WTC11 (cell line): Measurements from ENCODE around the gene LCT. TPM values are rescaled to one million over a fixed set of nuclear protein-coding genes. Genes with fewer than 3 reads are reported as not detected.

ENCODE experiments used
- ATAC-seq: fragments of 200-7000 bp; cut with Tn5 transposase; 2 replicates; pipeline ENCODE4 v1.10.0; 2021; ENCODE audit warnings: mild to moderate bottlenecking, moderate library complexity
- CTCF ChIA-PET: fragments of 300-600 bp; sonication (Branson Sonifier 250); formaldehyde crosslinking; loops from one replicate; lab custom pipeline; 2021; ENCODE audit warnings: antibody characterized with exemption; lab: Charles Lee
- POLR2A ChIA-PET: fragments of 350-600 bp; sonication (Branson Sonifier 250); formaldehyde crosslinking; loops from one replicate; lab custom pipeline; 2021; ENCODE audit warnings: antibody characterized with exemption; lab: Charles Lee
- DNase-seq: peaks from one replicate; pipeline ENCODE4 v3.0.0; 2021; ENCODE audit warnings: low spot score
- H3K27ac Mint-ChIP-seq: 2 replicates; pipeline ENCODE4 v1.8.0; 2021; ENCODE audit warnings: mixed read lengths
- H3K27me3 Mint-ChIP-seq: 2 replicates; pipeline ENCODE4 v1.8.0; 2021; ENCODE audit warnings: low read depth, mild to moderate bottlenecking, moderate library complexity, mixed read lengths
- H3K36me3 Mint-ChIP-seq: 2 replicates; pipeline ENCODE4 v1.8.0; 2021; ENCODE audit warnings: mixed read lengths
- H3K4me1 Mint-ChIP-seq: 2 replicates; pipeline ENCODE4 v1.8.0; 2022; ENCODE audit warnings: mixed read lengths
- H3K4me3 Mint-ChIP-seq: 2 replicates; pipeline ENCODE4 v1.8.0; 2021; ENCODE audit warnings: mild to moderate bottlenecking, moderate library complexity, mixed read lengths
- H3K9me3 Mint-ChIP-seq: 2 replicates; pipeline ENCODE4 v1.8.0; 2021; ENCODE audit warnings: mixed read lengths
- AR ChIP-seq: fragments of 250-450 bp; sonication (Bioruptor Pico); IDR thresholded peaks from 2 replicates; pipeline ENCODE4 v1.9.0; 2021; ENCODE audit warnings: mild to moderate bottlenecking
- ATF1 ChIP-seq: sonication (generic); formaldehyde crosslinking; IDR thresholded peaks from 2 replicates; pipeline ENCODE4 v1.8.1; 2023; ENCODE audit warnings: mild to moderate bottlenecking, moderate library complexity, missing genetic modification reagents
- CREM ChIP-seq: sonication (generic); formaldehyde crosslinking; IDR thresholded peaks from 2 replicates; pipeline ENCODE4 v1.8.1; 2022; ENCODE audit warnings: mild to moderate bottlenecking, missing genetic modification reagents, moderate library complexity
- CTCF ChIP-seq: fragments of 200-600 bp; IDR thresholded peaks from 2 replicates; pipeline ENCODE4 v1.8.0; 2022; ENCODE audit warnings: antibody characterized with exemption
- ESRRA ChIP-seq: sonication (generic); formaldehyde crosslinking; IDR thresholded peaks from 2 replicates; pipeline ENCODE4 v1.8.1; 2022; ENCODE audit warnings: mild to moderate bottlenecking, missing genetic modification reagents, borderline replicate concordance
- GABPB1 ChIP-seq: sonication (generic); formaldehyde crosslinking; IDR thresholded peaks from 2 replicates; pipeline ENCODE4 v1.8.1; 2023; ENCODE audit warnings: mild to moderate bottlenecking, missing genetic modification reagents
- GTF2I ChIP-seq: fragments of 250-450 bp; sonication (Bioruptor Pico); conservative IDR thresholded peaks from 2 replicates; pipeline ENCODE4 v1.4.0; 2021; ENCODE audit warnings: mild to moderate bottlenecking
- HMGA2 ChIP-seq: fragments of 250-450 bp; sonication (Bioruptor Pico); IDR thresholded peaks from 2 replicates; pipeline ENCODE4 v1.4.0; 2021; ENCODE audit warnings: mild to moderate bottlenecking, moderate library complexity
- IRF2 ChIP-seq: sonication (generic); formaldehyde crosslinking; IDR thresholded peaks from 2 replicates; pipeline ENCODE4 v1.8.0; 2022; ENCODE audit warnings: low read depth, missing genetic modification reagents, borderline replicate concordance
- MXD4 ChIP-seq: fragments of 250-450 bp; sonication (Bioruptor Pico); IDR thresholded peaks from 2 replicates; pipeline ENCODE4 v1.8.0; 2021; ENCODE audit warnings: mild to moderate bottlenecking, moderate library complexity, borderline replicate concordance
- NR2C2 ChIP-seq: sonication (generic); formaldehyde crosslinking; IDR thresholded peaks from 2 replicates; pipeline ENCODE4 v1.8.0; 2022; ENCODE audit warnings: mild to moderate bottlenecking, missing genetic modification reagents
- SMAD3 ChIP-seq: sonication (generic); formaldehyde crosslinking; IDR thresholded peaks from 2 replicates; pipeline ENCODE4 v1.8.0; 2022; ENCODE audit warnings: missing genetic modification reagents, mild to moderate bottlenecking, borderline replicate concordance
- SMAD4 ChIP-seq: sonication (generic); formaldehyde crosslinking; IDR thresholded peaks from 2 replicates; pipeline ENCODE4 v1.8.0; 2022; ENCODE audit warnings: mild to moderate bottlenecking, missing genetic modification reagents
- SOX15 ChIP-seq: fragments of 250-450 bp; sonication (Bioruptor Pico); IDR thresholded peaks from 2 replicates; pipeline ENCODE4 v1.9.0; 2021; ENCODE audit warnings: mild to moderate bottlenecking
- ZBTB21 ChIP-seq: sonication (generic); formaldehyde crosslinking; IDR thresholded peaks from 2 replicates; pipeline ENCODE4 v1.8.1; 2023; ENCODE audit warnings: mild to moderate bottlenecking, missing genetic modification reagents, borderline replicate concordance
- ZNF317 ChIP-seq: sonication (generic); formaldehyde crosslinking; IDR thresholded peaks from 2 replicates; pipeline ENCODE4 v1.8.1; 2023; ENCODE audit warnings: low read depth, mild to moderate bottlenecking, moderate library complexity, missing genetic modification reagents, borderline replicate concordance
- total RNA-seq: library from RNA; stranded (reverse); gene quantifications from 3 replicates; pipeline ENCODE4 v1.2.3, GENCODE V29; 2021
- TF ChIP-seq, protein P1 (sequence below): sonication (generic); formaldehyde crosslinking; IDR thresholded peaks from 2 replicates; pipeline ENCODE4 v1.8.1; 2023; ENCODE audit warnings: mild to moderate bottlenecking, moderate library complexity, missing genetic modification reagents
- TF ChIP-seq, protein P2 (sequence below): sonication (generic); formaldehyde crosslinking; IDR thresholded peaks from 2 replicates; pipeline ENCODE4 v1.8.1; 2022; ENCODE audit warnings: low read depth, missing genetic modification reagents, borderline replicate concordance
- TF ChIP-seq, protein P3 (sequence below): sonication (generic); formaldehyde crosslinking; IDR thresholded peaks from 2 replicates; pipeline ENCODE4 v1.8.0; 2022; ENCODE audit warnings: mild to moderate bottlenecking, missing genetic modification reagents
- TF ChIP-seq, protein P4 (sequence below): sonication (generic); formaldehyde crosslinking; conservative IDR thresholded peaks from 2 replicates; pipeline ENCODE4 v1.8.1; 2023; ENCODE audit warnings: mild to moderate bottlenecking, low read depth, missing genetic modification reagents, moderate library complexity
- TF ChIP-seq, protein P5 (sequence below): sonication (generic); formaldehyde crosslinking; IDR thresholded peaks from 2 replicates; pipeline ENCODE4 v1.8.1; 2023; ENCODE audit warnings: mild to moderate bottlenecking, missing genetic modification reagents, moderate library complexity

The LCT gene
- total RNA-seq, 1 experiment from 2014 or later = 0.02 TPM

DNA sequence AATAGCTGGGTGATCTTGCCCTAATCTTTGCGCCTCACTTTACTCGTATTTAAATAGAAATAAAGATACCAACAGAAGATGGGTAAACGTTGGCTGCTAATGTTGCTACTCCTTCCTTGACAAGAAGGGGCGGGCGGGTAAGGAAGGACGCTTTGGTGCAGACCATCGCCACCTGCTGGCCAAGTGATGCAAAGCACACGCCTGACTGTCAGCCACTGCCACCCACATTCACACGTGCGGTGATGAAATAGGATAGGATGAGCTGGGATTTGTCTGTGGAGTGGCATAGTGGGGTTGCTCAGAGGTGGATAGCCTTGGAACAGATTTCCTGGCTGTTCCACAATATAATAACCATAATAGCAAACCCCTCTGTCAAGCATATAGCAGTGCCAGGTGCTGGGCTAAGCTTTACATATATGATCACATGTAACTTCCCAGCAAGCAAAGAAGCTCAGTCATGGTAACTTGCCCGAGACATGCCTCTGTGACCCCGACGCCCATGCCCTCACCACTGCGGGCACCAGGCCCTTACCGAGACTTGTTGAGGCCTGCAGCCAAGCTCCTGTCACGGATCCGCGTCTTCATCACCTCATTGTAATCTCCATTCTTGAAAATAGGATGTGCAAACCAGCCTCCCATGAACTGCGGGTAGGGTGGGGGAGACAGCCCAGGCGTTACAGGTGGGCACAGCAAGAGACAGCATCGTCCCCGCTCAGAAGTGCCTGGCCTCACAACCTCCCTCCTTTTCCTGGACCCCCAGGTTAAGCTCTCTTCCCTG lies 39.3 kb downstream of the LCT start:
- Mint-ChIP-seq H3K9me3 (peaks cover 31% of the 10 kb centered on the region), H3K27ac (no peak overlapping the region; the same call in 1 of the 2 replicates), H3K36me3 (peaks cover 25% of the 10 kb centered on the region), H3K4me1 (peaks cover 7% of the 10 kb centered on the region; the same call in 1 of the 2 replicates), H3K4me3 (no peak overlapping the region), H3K27me3 (no peaks in the 10 kb centered on the region)
- TF ChIP-seq GABPB1 (peak; percentile 67), CREM (CRISPR knock-in tag) (no peak), ZBTB21 (no peak), ESRRA (no peak), NR2C2 (CRISPR knock-in tag) (no peak), SMAD4 (no peak), AR (CRISPR knock-in tag) (no peak), GTF2I (no peak), SOX15 (no peak), CTCF (peak; percentile 83), ZNF317 (no peak)
- TF ChIP-seq, protein P1, sequence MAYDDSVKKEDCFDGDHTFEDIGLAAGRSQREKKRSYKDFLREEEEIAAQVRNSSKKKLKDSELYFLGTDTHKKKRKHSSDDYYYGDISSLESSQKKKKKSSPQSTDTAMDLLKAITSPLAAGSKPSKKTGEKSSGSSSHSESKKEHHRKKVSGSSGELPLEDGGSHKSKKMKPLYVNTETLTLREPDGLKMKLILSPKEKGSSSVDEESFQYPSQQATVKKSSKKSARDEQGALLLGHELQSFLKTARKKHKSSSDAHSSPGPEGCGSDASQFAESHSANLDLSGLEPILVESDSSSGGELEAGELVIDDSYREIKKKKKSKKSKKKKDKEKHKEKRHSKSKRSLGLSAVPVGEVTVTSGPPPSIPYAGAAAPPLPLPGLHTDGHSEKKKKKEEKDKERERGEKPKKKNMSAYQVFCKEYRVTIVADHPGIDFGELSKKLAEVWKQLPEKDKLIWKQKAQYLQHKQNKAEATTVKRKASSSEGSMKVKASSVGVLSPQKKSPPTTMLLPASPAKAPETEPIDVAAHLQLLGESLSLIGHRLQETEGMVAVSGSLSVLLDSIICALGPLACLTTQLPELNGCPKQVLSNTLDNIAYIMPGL (CRISPR knock-in tag) = 0 out of 2 replicates have a peak, but pooled peaks have one; percentile 32
- TF ChIP-seq, protein P2, sequence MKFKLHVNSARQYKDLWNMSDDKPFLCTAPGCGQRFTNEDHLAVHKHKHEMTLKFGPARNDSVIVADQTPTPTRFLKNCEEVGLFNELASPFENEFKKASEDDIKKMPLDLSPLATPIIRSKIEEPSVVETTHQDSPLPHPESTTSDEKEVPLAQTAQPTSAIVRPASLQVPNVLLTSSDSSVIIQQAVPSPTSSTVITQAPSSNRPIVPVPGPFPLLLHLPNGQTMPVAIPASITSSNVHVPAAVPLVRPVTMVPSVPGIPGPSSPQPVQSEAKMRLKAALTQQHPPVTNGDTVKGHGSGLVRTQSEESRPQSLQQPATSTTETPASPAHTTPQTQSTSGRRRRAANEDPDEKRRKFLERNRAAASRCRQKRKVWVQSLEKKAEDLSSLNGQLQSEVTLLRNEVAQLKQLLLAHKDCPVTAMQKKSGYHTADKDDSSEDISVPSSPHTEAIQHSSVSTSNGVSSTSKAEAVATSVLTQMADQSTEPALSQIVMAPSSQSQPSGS = no peak
- TF ChIP-seq, protein P3, sequence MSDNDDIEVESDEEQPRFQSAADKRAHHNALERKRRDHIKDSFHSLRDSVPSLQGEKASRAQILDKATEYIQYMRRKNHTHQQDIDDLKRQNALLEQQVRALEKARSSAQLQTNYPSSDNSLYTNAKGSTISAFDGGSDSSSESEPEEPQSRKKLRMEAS = peak; percentile 78
- ATAC-seq (peak; percentile 87), DNase-seq (peak; percentile 84)
- ChIA-PET POLR2A (interaction anchor here (0.5 kb wide), 1 partner anchor 11 kb away, joined by 5 read pairs; no protein-coding TSS in a partner anchor), CTCF (interaction anchor here (0.5 to 2.6 kb wide), 45 partner anchors 8 to 809 kb away, joined by 3 to 26 read pairs (median 3); partner anchors contain the start of genes LCT and MCM6)

- ATAC-seq (no peak), DNase-seq (no peak)
- H3K27me3 Mint-ChIP-seq = no peaks in the 10 kb centered on the region
- H3K4me1 Mint-ChIP-seq = peaks cover 7% of the 10 kb centered on the region; the same call in 1 of the 2 replicates
- peaks cover 16% of the 10 kb centered on the region for H3K36me3 Mint-ChIP-seq
- H3K9me3 Mint-ChIP-seq = peaks cover 28% of the 10 kb centered on the region
- CTCF ChIA-PET = interaction anchor here (0.7 to 2.6 kb wide), 7 partner anchors 12 to 808 kb away, joined by 3 to 26 read pairs (median 3); no protein-coding TSS in a partner anchor
- POLR2A ChIA-PET = interaction anchor here (0.6 kb wide), 3 partner anchors 183 to 871 kb away, joined by 3 read pairs; no protein-coding TSS in a partner anchor
- no peak overlapping the region for H3K4me3 Mint-ChIP-seq
- no peak overlapping the region for H3K27ac Mint-ChIP-seq
- TF ChIP-seq, protein P4, sequence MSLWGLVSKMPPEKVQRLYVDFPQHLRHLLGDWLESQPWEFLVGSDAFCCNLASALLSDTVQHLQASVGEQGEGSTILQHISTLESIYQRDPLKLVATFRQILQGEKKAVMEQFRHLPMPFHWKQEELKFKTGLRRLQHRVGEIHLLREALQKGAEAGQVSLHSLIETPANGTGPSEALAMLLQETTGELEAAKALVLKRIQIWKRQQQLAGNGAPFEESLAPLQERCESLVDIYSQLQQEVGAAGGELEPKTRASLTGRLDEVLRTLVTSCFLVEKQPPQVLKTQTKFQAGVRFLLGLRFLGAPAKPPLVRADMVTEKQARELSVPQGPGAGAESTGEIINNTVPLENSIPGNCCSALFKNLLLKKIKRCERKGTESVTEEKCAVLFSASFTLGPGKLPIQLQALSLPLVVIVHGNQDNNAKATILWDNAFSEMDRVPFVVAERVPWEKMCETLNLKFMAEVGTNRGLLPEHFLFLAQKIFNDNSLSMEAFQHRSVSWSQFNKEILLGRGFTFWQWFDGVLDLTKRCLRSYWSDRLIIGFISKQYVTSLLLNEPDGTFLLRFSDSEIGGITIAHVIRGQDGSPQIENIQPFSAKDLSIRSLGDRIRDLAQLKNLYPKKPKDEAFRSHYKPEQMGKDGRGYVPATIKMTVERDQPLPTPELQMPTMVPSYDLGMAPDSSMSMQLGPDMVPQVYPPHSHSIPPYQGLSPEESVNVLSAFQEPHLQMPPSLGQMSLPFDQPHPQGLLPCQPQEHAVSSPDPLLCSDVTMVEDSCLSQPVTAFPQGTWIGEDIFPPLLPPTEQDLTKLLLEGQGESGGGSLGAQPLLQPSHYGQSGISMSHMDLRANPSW = no peak
- TF ChIP-seq IRF2 (CRISPR knock-in tag) = no peak
- no peak for TF ChIP-seq HMGA2 (CRISPR knock-in tag)
- TF ChIP-seq, protein P2 = no peak
- no peak for TF ChIP-seq MXD4
- TF ChIP-seq ATF1 = no peak
- TF ChIP-seq, protein P5, sequence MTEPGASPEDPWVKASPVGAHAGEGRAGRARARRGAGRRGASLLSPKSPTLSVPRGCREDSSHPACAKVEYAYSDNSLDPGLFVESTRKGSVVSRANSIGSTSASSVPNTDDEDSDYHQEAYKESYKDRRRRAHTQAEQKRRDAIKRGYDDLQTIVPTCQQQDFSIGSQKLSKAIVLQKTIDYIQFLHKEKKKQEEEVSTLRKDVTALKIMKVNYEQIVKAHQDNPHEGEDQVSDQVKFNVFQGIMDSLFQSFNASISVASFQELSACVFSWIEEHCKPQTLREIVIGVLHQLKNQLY = no peak
- no peak for TF ChIP-seq SMAD3 (CRISPR knock-in tag)
These were observed 40.4 kb downstream of the LCT start for GRCh38 chr2:135796606-135797005.
